Neural progenitor cell (in vitro differentiated cells): ENCODE results near the gene RHOBTB3. TPM values are rescaled to one million over a fixed set of nuclear protein-coding genes. Genes with fewer than 3 reads are reported as not detected.
A peak's percentile ranks its signal among the peaks of the same experiment; 100 is the strongest.

Experiments used
- DNase-seq: peaks from one replicate; pipeline ENCODE4 v3.0.0-alpha.2; 2016; ENCODE audit warnings: low spot score
- H2AFZ ChIP-seq: fragments of 200-600 bp; sonication (generic); replicated peaks from 2 replicates; pipeline ENCODE4 v1.6.1; 2016; ENCODE audit warnings: antibody characterized with exemption
- H3F3A ChIP-seq: fragments of 200-600 bp; sonication (generic); 2 replicates; pipeline ENCODE4 v1.6.1; 2016; ENCODE audit warnings: antibody characterized with exemption, low read depth
- H3K27ac ChIP-seq: fragments of 200-600 bp; sonication (generic); 2 replicates; pipeline ENCODE4 v1.5.1; 2016; ENCODE audit warnings: mild to moderate bottlenecking
- H3K27me3 ChIP-seq: fragments of 200-600 bp; sonication (generic); 2 replicates; pipeline ENCODE4 v1.6.1; 2016; ENCODE audit warnings: mild to moderate bottlenecking, moderate library complexity
- H3K36me3 ChIP-seq: fragments of 200-600 bp; sonication (generic); 2 replicates; pipeline ENCODE4 v1.5.1; 2016
- H3K4me1 ChIP-seq: fragments of 200-600 bp; sonication (generic); 2 replicates; pipeline ENCODE4 v1.6.1; 2016; ENCODE audit warnings: mixed run types
- H3K4me2 ChIP-seq: fragments of 200-600 bp; sonication (generic); 2 replicates; pipeline ENCODE4 v1.6.1; 2016
- H3K4me3 ChIP-seq: fragments of 200-600 bp; sonication (generic); 2 replicates; pipeline ENCODE4 v1.5.1; 2016
- H3K79me2 ChIP-seq: fragments of 200-600 bp; sonication (generic); 2 replicates; pipeline ENCODE4 v1.6.1; 2016; ENCODE audit warnings: low read depth
- H3K9ac ChIP-seq: fragments of 200-600 bp; sonication (generic); 2 replicates; pipeline ENCODE4 v1.6.1; 2016
- H3K9me3 ChIP-seq: fragments of 200-600 bp; sonication (generic); 2 replicates; pipeline ENCODE4 v1.5.1; 2016; ENCODE audit warnings: low read depth
- H4K20me1 ChIP-seq: fragments of 200-600 bp; sonication (generic); 2 replicates; pipeline ENCODE4 v1.6.1; 2016; ENCODE audit warnings: low read depth
- H3K27ac Mint-ChIP-seq: 3 replicates; pipeline ENCODE4 v1.8.0; 2021; ENCODE audit warnings: mixed read lengths
- H3K27me3 Mint-ChIP-seq: 2 replicates; pipeline ENCODE4 v1.8.0; 2022; ENCODE audit warnings: low read depth, mild to moderate bottlenecking, inconsistent platforms, moderate library complexity, mixed read lengths; ENCODE audit not compliant: insufficient read depth
- H3K36me3 Mint-ChIP-seq: 3 replicates; pipeline ENCODE4 v1.8.0; 2021; ENCODE audit warnings: mixed read lengths
- H3K4me1 Mint-ChIP-seq: 3 replicates; pipeline ENCODE4 v1.8.0; 2021; ENCODE audit warnings: mixed read lengths
- H3K4me3 Mint-ChIP-seq: 3 replicates; pipeline ENCODE4 v1.8.0; 2021; ENCODE audit warnings: mild to moderate bottlenecking, moderate library complexity, mixed read lengths
- H3K9me3 Mint-ChIP-seq: 3 replicates; pipeline ENCODE4 v1.8.0; 2020; ENCODE audit warnings: mixed read lengths
- CTCF ChIP-seq: fragments of 200-600 bp; sonication (generic); IDR thresholded peaks from 2 replicates; pipeline ENCODE4 v1.5.1; 2017; ENCODE audit warnings: antibody characterized with exemption, mild to moderate bottlenecking
- EZH2 ChIP-seq: fragments of 200-600 bp; sonication (generic); IDR thresholded peaks from 2 replicates; pipeline ENCODE4 v1.6.1; 2017; ENCODE audit warnings: antibody characterized with exemption, mild to moderate bottlenecking, moderate library complexity
- EZH2phosphoT487 ChIP-seq: fragments of 200-600 bp; sonication (generic); IDR thresholded peaks from 2 replicates; pipeline ENCODE4 v1.6.1; 2017; ENCODE audit warnings: antibody characterized with exemption
- total RNA-seq: library from RNA; depleted of rRNA; stranded (reverse); fragments of >200 nt; gene quantifications from 2 replicates; pipeline ENCODE4 v1.2.3, GENCODE V29; 2015; ENCODE audit warnings: low replicate concordance

The RHOBTB3 gene
- total RNA-seq, 1 donor from 2014 or later, result 3.6 TPM

DNA sequence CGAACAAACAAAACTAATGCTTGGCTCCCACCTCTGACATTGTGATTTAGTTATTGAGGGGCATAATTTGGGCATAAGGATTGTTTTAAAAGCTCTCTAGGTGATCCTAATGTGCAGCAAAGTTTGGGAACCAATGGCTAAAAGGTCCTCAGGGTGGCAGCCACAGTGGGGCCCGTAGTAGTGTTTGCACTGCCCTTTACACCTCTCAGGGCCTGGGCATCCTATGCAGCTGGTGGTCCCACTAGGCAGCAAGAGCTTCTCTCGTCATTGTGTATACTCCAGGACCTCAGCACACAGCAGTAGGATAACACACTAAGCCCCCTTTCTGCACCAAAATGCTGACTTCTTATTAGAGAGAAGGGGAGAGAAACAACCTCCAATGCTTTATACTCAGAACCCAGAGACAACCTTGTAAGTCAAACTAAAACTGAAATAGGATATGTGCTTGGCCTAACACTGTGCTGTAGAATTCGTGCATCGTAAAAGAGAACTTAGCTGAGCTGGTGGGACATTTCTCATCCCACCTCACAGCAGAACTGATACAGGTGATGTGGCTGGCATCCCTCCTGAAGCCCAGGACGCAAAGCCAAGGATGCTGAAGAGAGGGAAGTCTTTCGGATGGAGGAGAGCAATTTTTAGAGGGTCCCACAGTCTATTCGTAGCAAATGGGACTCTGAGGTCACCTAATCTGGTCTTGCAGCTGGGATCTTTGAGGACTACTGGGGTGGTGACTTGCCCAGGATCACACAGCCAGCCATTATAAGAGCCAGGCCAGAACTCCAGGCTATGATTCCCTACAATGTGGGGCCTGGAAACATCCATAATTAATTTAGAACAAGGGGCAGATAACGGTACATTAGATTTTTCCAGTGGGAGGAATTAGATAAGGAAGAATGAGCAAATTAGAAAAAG, 90.2 kb downstream of the RHOBTB3 start:
- Mint-ChIP-seq H3K27me3 (peaks cover 3% of the 10 kb centered on the region), H3K9me3 (no peaks in the 10 kb centered on the region), H3K4me1 (peaks cover 39% of the 10 kb centered on the region), H3K4me3 (peak overlapping the region; percentile 96), H3K27ac (peak overlapping the region; percentile 89), H3K36me3 (no peaks in the 10 kb centered on the region)
- H3K36me3 ChIP-seq, result no peaks in the 10 kb centered on the region
- H2AFZ ChIP-seq, result no peak overlapping the region
- DNase-seq, result no peak
- H3K4me2 ChIP-seq, result peak overlapping the region; percentile 87
- peak overlapping the region; percentile 73 for H3K4me3 ChIP-seq
- H3K27me3 ChIP-seq, result no peaks in the 10 kb centered on the region
- no peaks in the 10 kb centered on the region for H4K20me1 ChIP-seq
- H3K9me3 ChIP-seq, result no peaks in the 10 kb centered on the region
- no peak for TF ChIP-seq EZH2
- TF ChIP-seq CTCF, result no peak
- no peak for TF ChIP-seq EZH2phosphoT487
- peaks cover 4% of the 10 kb centered on the region for H3K79me2 ChIP-seq
- no peak overlapping the region for H3K9ac ChIP-seq
- peaks cover 18% of the 10 kb centered on the region for H3F3A ChIP-seq
- H3K4me1 ChIP-seq, result peaks cover 26% of the 10 kb centered on the region
- H3K27ac ChIP-seq, result no peak overlapping the region

DNA sequence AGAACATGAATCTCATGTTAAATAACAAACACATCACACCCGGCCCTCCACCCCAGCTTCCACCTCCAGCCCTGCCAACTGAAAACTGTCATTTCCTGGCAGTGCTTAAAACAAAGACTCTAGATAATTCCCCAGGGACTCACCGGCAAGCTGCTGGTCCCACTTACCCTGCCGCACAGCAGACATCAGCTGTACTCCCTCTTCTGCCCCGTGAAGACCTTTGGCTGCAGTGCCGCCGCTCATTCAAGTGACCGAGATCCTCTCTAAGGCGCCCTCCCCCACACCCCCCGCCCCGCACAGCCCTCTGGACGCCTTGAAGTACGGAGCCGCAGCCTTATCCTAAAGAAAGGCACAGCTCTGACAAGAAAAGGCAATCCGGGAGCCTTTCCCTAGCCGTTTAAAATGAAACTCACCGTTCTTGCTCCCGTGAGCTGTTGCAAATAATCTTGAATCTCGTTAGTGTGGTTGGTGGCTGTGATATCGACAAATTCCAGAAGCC, 91.0 kb downstream of the RHOBTB3 start:
- Mint-ChIP-seq H3K4me3 (peak overlapping the region; percentile 96), H3K4me1 (peaks cover 39% of the 10 kb centered on the region), H3K9me3 (no peaks in the 10 kb centered on the region), H3K27ac (peak overlapping the region; percentile 89), H3K27me3 (peaks cover 5% of the 10 kb centered on the region), H3K36me3 (no peaks in the 10 kb centered on the region)
- peaks cover 4% of the 10 kb centered on the region for H3K79me2 ChIP-seq
- H3K27ac ChIP-seq, result no peak overlapping the region
- no peak for TF ChIP-seq CTCF
- peak; percentile 30 for TF ChIP-seq EZH2
- no peaks in the 10 kb centered on the region for H3K36me3 ChIP-seq
- H3K4me3 ChIP-seq, result peak overlapping the region; percentile 73
- peaks cover 18% of the 10 kb centered on the region for H3F3A ChIP-seq
- H3K4me1 ChIP-seq, result peaks cover 25% of the 10 kb centered on the region
- H2AFZ ChIP-seq, result peak overlapping the region; percentile 81
- no peaks in the 10 kb centered on the region for H3K9me3 ChIP-seq
- no peaks in the 10 kb centered on the region for H4K20me1 ChIP-seq
- peak; percentile 77 for DNase-seq
- H3K9ac ChIP-seq, result no peak overlapping the region
- no peaks in the 10 kb centered on the region for H3K27me3 ChIP-seq
- peak overlapping the region; percentile 87 for H3K4me2 ChIP-seq

DNA sequence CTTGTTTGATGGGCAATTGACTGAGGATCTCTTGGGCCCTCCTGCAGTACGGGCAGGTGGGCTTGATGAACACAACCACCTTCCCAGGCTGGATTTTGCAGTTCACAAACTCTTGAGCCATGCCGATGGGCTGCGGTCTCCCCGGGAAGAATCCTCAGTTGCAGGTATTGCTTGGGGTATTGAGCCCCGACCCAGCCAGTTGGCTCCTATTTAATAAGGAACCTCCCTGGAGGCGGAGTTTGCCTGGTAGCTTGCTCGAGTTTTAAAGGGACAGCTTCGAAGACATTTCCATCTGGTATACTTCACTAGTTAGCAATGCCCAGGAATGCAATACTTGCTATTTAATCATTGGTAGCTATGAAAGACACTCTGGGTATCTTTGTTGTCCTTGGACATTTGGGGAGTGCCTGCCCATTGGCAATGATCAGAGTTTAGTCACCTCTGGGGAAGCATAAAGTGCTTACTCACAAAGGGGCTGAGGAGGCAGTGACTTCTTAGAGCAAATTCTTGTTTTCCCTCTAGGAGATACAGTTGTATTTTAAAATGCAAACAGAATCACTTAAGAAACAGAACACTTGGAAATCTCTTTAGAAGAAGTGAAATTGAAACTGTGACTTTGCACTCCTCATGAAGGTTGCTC, 91.5 kb downstream of the RHOBTB3 start, which contains the start of gene GLRX:
TSS of gene GLRX (minus strand) at position 185 of the 640 bp plus-strand sequence. CDS start at position 121, 64 bp downstream.
- Histone ChIP-seq H3K79me2 (peaks cover 4% of the 10 kb centered on the region), H3K9ac (no peak within 1 kb of the TSS), H3K4me1 (peaks cover 19% of the 10 kb centered on the region), H3K9me3 (no peaks in the 10 kb centered on the region), H3F3A (peaks cover 18% of the 10 kb centered on the region), H3K27ac (no peak within 1 kb of the TSS), H3K4me3 (peak within 1 kb of the TSS; percentile 73), H4K20me1 (no peaks in the 10 kb centered on the region), H2AFZ (peak within 1 kb of the TSS; percentile 81), H3K4me2 (peak within 1 kb of the TSS; percentile 87), H3K27me3 (no peaks in the 10 kb centered on the region), H3K36me3 (no peaks in the 10 kb centered on the region)
- Mint-ChIP-seq H3K9me3 (no peaks in the 10 kb centered on the region), H3K27me3 (peaks cover 5% of the 10 kb centered on the region), H3K36me3 (no peaks in the 10 kb centered on the region), H3K4me3 (peak within 1 kb of the TSS; percentile 96), H3K27ac (peak within 1 kb of the TSS; percentile 89), H3K4me1 (peaks cover 35% of the 10 kb centered on the region)
- TF ChIP-seq EZH2, result no peak
- TF ChIP-seq CTCF, result no peak
- no peak for TF ChIP-seq EZH2phosphoT487
- peak; percentile 71 for DNase-seq
